Right lobe of liver (tissue), 4 donors: ENCODE results near the gene ATP5MC2.

Source experiments
- POLR2A ChIP-seq: fragments of 450-650 bp; IDR thresholded peaks from one replicate; pipeline ENCODE4 v1.6.1; 2017; ENCODE audit warnings: antibody characterized with exemption, mild to moderate bottlenecking
- TF ChIP-seq, protein P1 (sequence below), 4 donors: fragments of 200-600 bp in 3 of 4; fragments of 450-650 bp in 1 of 4; IDR thresholded peaks; one replicate each; pipeline versions ENCODE4 v1.5.1 to v1.8.0; 2016 to 2022; ENCODE audit warnings: antibody characterized with exemption in 4 of 4, mild to moderate bottlenecking in 2 of 4
- donor health status: DM: no; HTN: no; CAD: no.
- donor health status: DM: no; HTN: no; CAD: no.
- donor health status: DM: no; HTN: yes; CAD: no.

DNA sequence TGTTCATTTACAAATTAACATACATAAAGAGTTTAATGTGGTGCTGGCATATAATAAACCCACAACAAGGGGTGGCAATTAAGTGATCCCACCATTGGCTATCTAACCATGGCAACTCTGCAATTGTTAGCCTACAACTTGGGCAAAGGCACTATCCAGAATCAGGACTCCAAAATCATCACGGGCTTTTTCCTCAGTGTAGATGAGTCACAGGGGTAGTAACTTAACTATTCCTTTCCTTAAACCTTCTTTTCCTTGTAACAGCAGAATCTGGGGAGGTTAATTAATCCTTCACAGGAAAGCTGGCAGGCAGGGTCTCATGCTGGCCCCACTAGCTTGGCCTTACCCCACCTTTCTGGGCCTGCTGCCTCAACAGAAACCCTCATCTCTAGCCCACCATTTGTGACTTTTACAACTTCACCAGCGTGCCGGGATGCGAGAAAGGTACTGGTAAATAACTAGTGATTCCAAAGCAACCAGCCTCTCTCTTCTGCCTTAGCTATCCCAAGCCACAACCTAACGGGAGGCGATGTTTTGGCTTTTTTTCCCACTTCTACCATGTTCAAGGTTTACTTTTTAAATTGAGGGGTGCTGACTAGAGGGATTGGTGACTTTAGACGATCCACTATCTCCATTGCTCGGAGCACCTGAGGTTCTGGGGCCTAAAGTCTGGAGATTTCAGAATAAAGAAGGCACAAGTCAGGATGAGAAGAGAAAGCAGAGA lies 744 bp downstream of the ATP5MC2 start:
- TF ChIP-seq, protein P1, sequence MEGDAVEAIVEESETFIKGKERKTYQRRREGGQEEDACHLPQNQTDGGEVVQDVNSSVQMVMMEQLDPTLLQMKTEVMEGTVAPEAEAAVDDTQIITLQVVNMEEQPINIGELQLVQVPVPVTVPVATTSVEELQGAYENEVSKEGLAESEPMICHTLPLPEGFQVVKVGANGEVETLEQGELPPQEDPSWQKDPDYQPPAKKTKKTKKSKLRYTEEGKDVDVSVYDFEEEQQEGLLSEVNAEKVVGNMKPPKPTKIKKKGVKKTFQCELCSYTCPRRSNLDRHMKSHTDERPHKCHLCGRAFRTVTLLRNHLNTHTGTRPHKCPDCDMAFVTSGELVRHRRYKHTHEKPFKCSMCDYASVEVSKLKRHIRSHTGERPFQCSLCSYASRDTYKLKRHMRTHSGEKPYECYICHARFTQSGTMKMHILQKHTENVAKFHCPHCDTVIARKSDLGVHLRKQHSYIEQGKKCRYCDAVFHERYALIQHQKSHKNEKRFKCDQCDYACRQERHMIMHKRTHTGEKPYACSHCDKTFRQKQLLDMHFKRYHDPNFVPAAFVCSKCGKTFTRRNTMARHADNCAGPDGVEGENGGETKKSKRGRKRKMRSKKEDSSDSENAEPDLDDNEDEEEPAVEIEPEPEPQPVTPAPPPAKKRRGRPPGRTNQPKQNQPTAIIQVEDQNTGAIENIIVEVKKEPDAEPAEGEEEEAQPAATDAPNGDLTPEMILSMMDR (IDR thresholded peaks at IDR 0.05), result no peak
- no peak for TF ChIP-seq POLR2A
